ENCODE data around the gene ADAMTS17.

DNA sequence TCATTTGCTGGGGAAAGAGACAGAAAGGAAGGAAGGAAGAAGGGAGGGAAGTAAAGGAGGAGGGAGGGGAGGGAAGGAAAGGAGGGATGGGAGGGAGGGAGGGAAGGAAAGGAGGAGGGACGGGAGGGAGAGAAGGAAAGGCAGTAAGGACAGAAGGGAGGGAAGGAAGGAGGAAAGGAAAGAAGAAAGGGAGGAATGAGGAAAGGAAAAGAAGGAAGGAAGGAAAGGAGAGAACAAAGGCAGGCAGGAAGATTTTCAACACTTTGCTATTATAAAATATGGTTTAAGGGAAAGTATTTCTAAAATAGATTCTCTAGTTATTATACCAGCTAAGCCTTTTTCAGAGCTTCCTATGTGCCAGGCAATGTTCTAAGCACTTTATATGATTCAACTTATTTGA lies 330.5 kb downstream of the ADAMTS17 start:
- TF ChIP-seq POLR2A (IDR thresholded peaks at IDR 0.05; ENCODE audit: low read length) = no peak
- no peak for TF ChIP-seq GATA1 (IDR thresholded peaks at IDR 0.05; ENCODE audit: low read depth, low read length)
